ENCODE results near the gene ZNF578. TPM values are rescaled to one million over a fixed set of nuclear protein-coding genes. Genes with fewer than 3 reads are reported as not detected.
A peak's percentile ranks its signal among the peaks of the same experiment; 100 is the strongest.
"Not testable (repeated sequence)": the region's sequence is repeated elsewhere in the genome, so short reads cannot be mapped to it uniquely, and the experiment has no call there.

The ZNF578 gene
- total RNA-seq, result 2.2 and 4.7 TPM in 2 replicates
- polyA plus RNA-seq (2012), result 2.2 TPM

GRCh38 chr19:52453324-52454094 lies at the start of gene ZNF578:
TSS of gene ZNF578 (plus strand) at chr19:52453553. CDS start at chr19:52501846, 48,293 bp downstream.
- peak; percentile 87 for DNase-seq (ENCODE audit: low read depth)

GRCh38 chr19:52410276-52410675 lies 43.1 kb upstream of the ZNF578 start:
- no peak for DNase-seq (ENCODE audit: low read depth)

- no peak for DNase-seq (ENCODE audit: low read depth)
Observed at GRCh38 chr19:52415711-52416110, 37.6 kb upstream of the ZNF578 start.

GRCh38 chr19:52428937-52429336 lies 24.4 kb upstream of the ZNF578 start, which contains the start of gene ZNF534:
TSS of gene ZNF534 (plus strand) at chr19:52429148. CDS start at chr19:52431475, 2,327 bp downstream.
- no peak for DNase-seq (ENCODE audit: low read depth)

GRCh38 chr19:52442179-52442578 lies 11.2 kb upstream of the ZNF578 start:
- no peak for DNase-seq (ENCODE audit: low read depth)

- DNase-seq (ENCODE audit: low read depth), result no peak
Observed at GRCh38 chr19:52444506-52444905, 8.8 kb upstream of the ZNF578 start.

GRCh38 chr19:52451241-52451640 lies 2.1 kb upstream of the ZNF578 start:
- DNase-seq (ENCODE audit: low read depth), result no peak

- no peak for DNase-seq (ENCODE audit: low read depth)
Observed at GRCh38 chr19:52464798-52465470, 11.6 kb downstream of the ZNF578 start.

GRCh38 chr19:52473655-52474350 lies 20.4 kb downstream of the ZNF578 start:
- DNase-seq (ENCODE audit: low read depth), result no peak

- no peak for DNase-seq (ENCODE audit: low read depth)
Observed at GRCh38 chr19:52474351-52475127, 21.2 kb downstream of the ZNF578 start.

GRCh38 chr19:52484111-52484743 lies 30.9 kb downstream of the ZNF578 start:
- not testable (repeated sequence) for DNase-seq (ENCODE audit: low read depth)

GRCh38 chr19:52485064-52485463 lies 31.7 kb downstream of the ZNF578 start:
- DNase-seq (ENCODE audit: low read depth), result not testable (repeated sequence)

- DNase-seq (ENCODE audit: low read depth), result not testable (repeated sequence)
Observed at GRCh38 chr19:52485561-52486240, 32.3 kb downstream of the ZNF578 start.

- no peak for DNase-seq (ENCODE audit: low read depth)
Observed at GRCh38 chr19:52492201-52492993, 39.0 kb downstream of the ZNF578 start.

GRCh38 chr19:52492994-52493470 lies 39.7 kb downstream of the ZNF578 start:
- DNase-seq (ENCODE audit: low read depth), result no peak

GRCh38 chr19:52494518-52494917 lies 41.2 kb downstream of the ZNF578 start:
- no peak for DNase-seq (ENCODE audit: low read depth)

- no peak for DNase-seq (ENCODE audit: low read depth)
Observed at GRCh38 chr19:52498571-52498970, 45.2 kb downstream of the ZNF578 start.

- DNase-seq (ENCODE audit: low read depth), result not testable (repeated sequence)
Observed at GRCh38 chr19:52500474-52500873, 47.1 kb downstream of the ZNF578 start.

GRCh38 chr19:52500991-52501390 lies 47.6 kb downstream of the ZNF578 start:
- not testable (repeated sequence) for DNase-seq (ENCODE audit: low read depth)
